Smooth muscle cell (in vitro differentiated cells): ENCODE results near the gene GDF3. TPM values are rescaled to one million over a fixed set of nuclear protein-coding genes. Genes with fewer than 3 reads are reported as not detected.
A peak's percentile ranks its signal among the peaks of the same experiment; 100 is the strongest.
"Not testable (repeated sequence)": the region's sequence is repeated elsewhere in the genome, so short reads cannot be mapped to it uniquely, and the experiment has no call there.

Experiments
- DNase-seq: peaks from one replicate; lab custom pipeline; 2025; ENCODE audit not compliant: unreplicated experiment; lab: John Stamatoyannopoulos, UW
- H2AFZ ChIP-seq: fragments of 200-600 bp; sonication (generic); 2 replicates; pipeline ENCODE4 v1.6.0; 2016; ENCODE audit warnings: antibody characterized with exemption, low read depth, mild to moderate bottlenecking
- H3F3A ChIP-seq: fragments of 200-600 bp; sonication (generic); 2 replicates; pipeline ENCODE4 v1.6.0; 2017; ENCODE audit warnings: antibody characterized with exemption, low read depth
- H3K27ac ChIP-seq: fragments of 200-600 bp; sonication (generic); 2 replicates; pipeline ENCODE4 v1.5.1; 2016; ENCODE audit warnings: low read depth, mild to moderate bottlenecking
- H3K27me3 ChIP-seq: fragments of 200-600 bp; sonication (generic); 2 replicates; pipeline ENCODE4 v1.6.1; 2016; ENCODE audit warnings: low read depth, mild to moderate bottlenecking
- H3K36me3 ChIP-seq: fragments of 200-600 bp; sonication (generic); 2 replicates; pipeline ENCODE4 v1.5.1; 2016; ENCODE audit warnings: low read depth
- H3K4me1 ChIP-seq: fragments of 200-600 bp; sonication (generic); 2 replicates; pipeline ENCODE4 v1.5.1; 2016; ENCODE audit warnings: low read depth
- H3K4me2 ChIP-seq: fragments of 200-600 bp; sonication (generic); 2 replicates; pipeline ENCODE4 v1.6.0; 2016; ENCODE audit warnings: mild to moderate bottlenecking
- H3K4me3 ChIP-seq: fragments of 200-600 bp; sonication (generic); 2 replicates; pipeline ENCODE4 v1.5.1; 2016; ENCODE audit warnings: mild to moderate bottlenecking
- H3K79me2 ChIP-seq: fragments of 200-600 bp; sonication (generic); 2 replicates; pipeline ENCODE4 v1.6.0; 2016; ENCODE audit warnings: low read depth, mild to moderate bottlenecking
- H3K9ac ChIP-seq: fragments of 200-600 bp; sonication (generic); 2 replicates; pipeline ENCODE4 v1.6.0; 2016; ENCODE audit warnings: low read depth
- H3K9me3 ChIP-seq: fragments of 200-600 bp; sonication (generic); replicated peaks from 2 replicates; pipeline ENCODE4 v1.5.1; 2016; ENCODE audit warnings: low read depth
- H4K20me1 ChIP-seq: fragments of 200-600 bp; sonication (generic); 2 replicates; pipeline ENCODE4 v1.6.0; 2016; ENCODE audit warnings: low read depth
- WGBS: methylation state at CpG from one replicate; pipeline ENCODE4 v1.1.7; 2016; ENCODE audit warnings: low lambda C conversion rate; 5-methylcytosine and 5-hydroxymethylcytosine counted together
- polyA plus RNA-seq: library from polyadenylated mRNA; unstranded; fragments of >200 nt; fragmentation: Nextera tagmentation; extraction: Ambion mirVana; gene quantifications from 2 replicates; pipeline ENCODE4 v1.2.1, GENCODE V29; 2016
- total RNA-seq: library from RNA; depleted of rRNA; stranded (reverse); fragments of >200 nt; gene quantifications from 2 replicates; pipeline ENCODE4 v1.2.3, GENCODE V29; 2014
- TF ChIP-seq, protein P1 (sequence below): fragments of 200-600 bp; sonication (generic); IDR thresholded peaks from 2 replicates; pipeline ENCODE4 v1.5.1; 2017; ENCODE audit warnings: borderline replicate concordance, mild to moderate bottlenecking, antibody characterized with exemption; ENCODE audit not compliant: insufficient read depth, poor library complexity, severe bottlenecking

The GDF3 gene
- total and polyA plus RNA-seq, 2 experiments from 2014 or later, result not detected

- Histone ChIP-seq H3K9me3 (no peaks in the 10 kb centered on the region), H3K36me3 (no peaks in the 10 kb centered on the region), H3K9ac (no peak overlapping the region), H3K4me3 (no peak overlapping the region), H3K4me1 (peaks cover 8% of the 10 kb centered on the region), H3K79me2 (no peaks in the 10 kb centered on the region), H2AFZ (no peak overlapping the region), H4K20me1 (no peaks in the 10 kb centered on the region), H3K4me2 (no peak overlapping the region), H3F3A (peaks cover 3% of the 10 kb centered on the region), H3K27me3 (no peaks in the 10 kb centered on the region), H3K27ac (no peak overlapping the region)
- TF ChIP-seq, protein P1, sequence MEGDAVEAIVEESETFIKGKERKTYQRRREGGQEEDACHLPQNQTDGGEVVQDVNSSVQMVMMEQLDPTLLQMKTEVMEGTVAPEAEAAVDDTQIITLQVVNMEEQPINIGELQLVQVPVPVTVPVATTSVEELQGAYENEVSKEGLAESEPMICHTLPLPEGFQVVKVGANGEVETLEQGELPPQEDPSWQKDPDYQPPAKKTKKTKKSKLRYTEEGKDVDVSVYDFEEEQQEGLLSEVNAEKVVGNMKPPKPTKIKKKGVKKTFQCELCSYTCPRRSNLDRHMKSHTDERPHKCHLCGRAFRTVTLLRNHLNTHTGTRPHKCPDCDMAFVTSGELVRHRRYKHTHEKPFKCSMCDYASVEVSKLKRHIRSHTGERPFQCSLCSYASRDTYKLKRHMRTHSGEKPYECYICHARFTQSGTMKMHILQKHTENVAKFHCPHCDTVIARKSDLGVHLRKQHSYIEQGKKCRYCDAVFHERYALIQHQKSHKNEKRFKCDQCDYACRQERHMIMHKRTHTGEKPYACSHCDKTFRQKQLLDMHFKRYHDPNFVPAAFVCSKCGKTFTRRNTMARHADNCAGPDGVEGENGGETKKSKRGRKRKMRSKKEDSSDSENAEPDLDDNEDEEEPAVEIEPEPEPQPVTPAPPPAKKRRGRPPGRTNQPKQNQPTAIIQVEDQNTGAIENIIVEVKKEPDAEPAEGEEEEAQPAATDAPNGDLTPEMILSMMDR, result peak; percentile 90
- no peak for DNase-seq
- 29% methylated on average over 8 of the region's 8 CpGs for WGBS
Observed at GRCh38 chr12:7645395-7646177, 50.0 kb downstream of the GDF3 start.

DNA sequence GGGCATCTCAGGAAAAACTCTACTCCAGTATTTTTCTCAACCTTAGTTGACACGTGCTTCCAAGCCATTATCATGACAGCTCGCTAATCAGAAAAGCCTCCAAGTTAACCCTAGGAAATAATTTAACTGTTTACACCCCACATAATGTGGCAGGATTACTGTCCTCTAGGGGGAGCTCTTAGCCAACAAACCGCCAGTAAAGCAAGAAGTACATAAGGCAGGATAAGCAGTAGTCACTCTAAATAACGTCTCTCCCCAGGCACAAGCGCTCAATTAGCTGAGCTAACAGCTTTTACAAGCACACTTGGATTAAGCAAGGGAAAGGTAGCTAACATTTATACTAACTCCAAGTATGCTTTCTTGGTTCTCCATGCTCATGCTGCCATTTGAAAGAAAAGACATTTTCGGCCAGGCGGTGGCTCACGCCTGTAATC is 52.7 kb downstream of the GDF3 start:
- Histone ChIP-seq H3K27me3 (no peaks in the 10 kb centered on the region), H3K4me3 (no peak overlapping the region), H2AFZ (no peak overlapping the region), H3K4me1 (peaks cover 8% of the 10 kb centered on the region), H3K4me2 (no peak overlapping the region), H3K9ac (no peak overlapping the region), H3K9me3 (no peaks in the 10 kb centered on the region), H3K36me3 (no peaks in the 10 kb centered on the region), H3K27ac (no peak overlapping the region), H3K79me2 (no peaks in the 10 kb centered on the region), H4K20me1 (no peaks in the 10 kb centered on the region), H3F3A (peaks cover 3% of the 10 kb centered on the region)
- WGBS, result 47% methylated on average over 8 of the region's 8 CpGs
- TF ChIP-seq, protein P1, result peak; percentile 48
- no peak for DNase-seq

DNA sequence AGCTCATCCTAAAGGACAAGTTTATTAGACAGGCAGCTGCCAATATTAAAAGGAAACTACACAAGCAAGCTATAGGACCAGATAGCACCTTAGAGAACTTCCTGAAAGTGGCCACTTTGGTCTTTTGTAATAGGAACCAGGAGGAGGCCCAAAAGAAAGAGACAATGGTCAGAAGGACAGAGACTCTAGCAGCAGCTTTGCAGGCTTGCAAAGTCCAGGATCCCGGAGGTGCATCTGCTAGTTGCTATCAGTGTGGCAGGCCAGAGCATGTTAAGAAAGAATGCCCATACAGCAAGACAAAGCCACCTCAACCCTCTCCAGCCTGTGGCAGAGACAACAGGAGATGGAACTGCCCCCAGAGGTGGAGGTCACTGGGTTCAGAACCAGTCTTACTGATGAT is 53.3 kb downstream of the GDF3 start:
- Histone ChIP-seq H3F3A (peaks cover 3% of the 10 kb centered on the region), H3K9me3 (no peaks in the 10 kb centered on the region), H3K4me2 (no peak overlapping the region), H3K4me3 (no peak overlapping the region), H3K27ac (no peak overlapping the region), H3K79me2 (no peaks in the 10 kb centered on the region), H3K27me3 (no peaks in the 10 kb centered on the region), H3K9ac (no peak overlapping the region), H2AFZ (peak overlapping the region; percentile 78), H3K4me1 (peaks cover 8% of the 10 kb centered on the region), H3K36me3 (no peaks in the 10 kb centered on the region), H4K20me1 (no peaks in the 10 kb centered on the region)
- TF ChIP-seq, protein P1, result no peak
- 38% methylated on average over 1 of the region's 1 CpG for WGBS
- no peak for DNase-seq

- not testable (repeated sequence) for H3K36me3 ChIP-seq, H2AFZ ChIP-seq, H3K9ac ChIP-seq, H3K4me1 ChIP-seq, H3F3A ChIP-seq, H3K27me3 ChIP-seq, DNase-seq, H3K9me3 ChIP-seq, H4K20me1 ChIP-seq, H3K27ac ChIP-seq, H3K79me2 ChIP-seq
- Histone ChIP-seq H3K4me2 (peak overlapping the region; percentile 84), H3K4me3 (peak overlapping the region; percentile 25)
- 76% methylated on average over 38 of the region's 40 CpGs for WGBS
Observed at GRCh38 chr12:7640123-7640995, 55.2 kb downstream of the GDF3 start.

Other genes starting within 250 kb of the GDF3 start
- gene CD163, start 192.0 kb downstream of the GDF3 start, total RNA-seq, result not detected in 2 replicates
- not detected in 2 replicates for gene CD163, start 192.0 kb downstream of the GDF3 start, polyA plus RNA-seq
- not detected in 2 replicates for gene APOBEC1, start 29.9 kb downstream of the GDF3 start, total RNA-seq
- gene APOBEC1, start 29.9 kb downstream of the GDF3 start, polyA plus RNA-seq, result not detected in 2 replicates
- not detected in 2 replicates for gene DPPA3, start 15.7 kb upstream of the GDF3 start, total RNA-seq
- not detected in 2 replicates for gene DPPA3, start 15.7 kb upstream of the GDF3 start, polyA plus RNA-seq
- gene CLEC4C, start 51.6 kb upstream of the GDF3 start, total RNA-seq, result not detected in 2 replicates
- not detected in 2 replicates for gene CLEC4C, start 51.6 kb upstream of the GDF3 start, polyA plus RNA-seq
- not detected in 2 replicates for gene NANOGNB, start 69.4 kb upstream of the GDF3 start, total RNA-seq
- gene NANOGNB, start 69.4 kb upstream of the GDF3 start, polyA plus RNA-seq, result not detected in 2 replicates
- gene NANOG, start 93.6 kb upstream of the GDF3 start, total RNA-seq, result not detected in 2 replicates
- gene NANOG, start 93.6 kb upstream of the GDF3 start, polyA plus RNA-seq, result not detected in 2 replicates
- 2.3 and 2.8 TPM in 2 replicates for gene SLC2A14, start 177.1 kb upstream of the GDF3 start, total RNA-seq
- gene SLC2A14, start 177.1 kb upstream of the GDF3 start, polyA plus RNA-seq, result 8.1 and 19.3 TPM in 2 replicates
- gene SLC2A3, start 240.4 kb upstream of the GDF3 start, total RNA-seq, result 938 and 998 TPM in 2 replicates
- gene SLC2A3, start 240.4 kb upstream of the GDF3 start, polyA plus RNA-seq, result 211 and 466 TPM in 2 replicates